OCI-LY7 (cell line): Measurements from ENCODE around the gene HRH1.

Source experiments
- CTCF ChIP-seq: fragments of 200-600 bp; sonication (generic); conservative IDR thresholded peaks from 2 replicates; pipeline ENCODE4 v1.5.1; 2014; ENCODE audit warnings: mild to moderate bottlenecking, antibody characterized with exemption, low read length, moderate library complexity, mixed read lengths
- EZH2phosphoT487 ChIP-seq: fragments of 200-600 bp; sonication (generic); IDR thresholded peaks from 2 replicates; pipeline ENCODE4 v1.6.1; 2018; ENCODE audit warnings: low read depth, borderline replicate concordance, mild to moderate bottlenecking, mixed run types, antibody characterized with exemption, low read length, moderate library complexity, mixed read lengths

GRCh38 chr3:11248596-11248995 lies 94.3 kb downstream of the HRH1 start:
- TF ChIP-seq CTCF (no peak), EZH2phosphoT487 (no peak)
